HepG2 (cell line): ENCODE data around the gene SHISA5.

Experiments
- NFYB ChIP-seq: sonication (generic); formaldehyde crosslinking; IDR thresholded peaks from 2 replicates; pipeline ENCODE4 v1.4.0; 2020; ENCODE audit warnings: missing genetic modification reagents
- NPAS2 ChIP-seq: sonication (generic); formaldehyde crosslinking; IDR thresholded peaks from 2 replicates; pipeline ENCODE4 v1.8.0; 2022; ENCODE audit warnings: mild to moderate bottlenecking, missing genetic modification reagents, borderline replicate concordance
- POLR2A ChIP-seq, 2 experiments: IDR thresholded peaks; 2 replicates each; pipeline ENCODE4 v1.6.1; 2011; ENCODE audit warnings: low read depth in 2 of 2, low read length in 2 of 2, mild to moderate bottlenecking in 1 of 2, moderate library complexity in 1 of 2; ENCODE audit not compliant: insufficient read depth in 1 of 2
- ZFP36L1 ChIP-seq: sonication (generic); formaldehyde crosslinking; IDR thresholded peaks from 2 replicates; pipeline ENCODE4 v1.8.0; 2022; ENCODE audit warnings: mild to moderate bottlenecking, missing genetic modification reagents, moderate library complexity
- ZNF263 ChIP-seq: sonication (generic); formaldehyde crosslinking; IDR thresholded peaks from 2 replicates; pipeline ENCODE4 v1.4.0; 2020; ENCODE audit warnings: missing genetic modification reagents
- ZNF383 ChIP-seq: sonication (generic); formaldehyde crosslinking; IDR thresholded peaks from 2 replicates; pipeline ENCODE4 v1.4.0; 2020; ENCODE audit warnings: missing genetic modification reagents, mild to moderate bottlenecking, borderline replicate concordance
- ZNF501 ChIP-seq: sonication (generic); formaldehyde crosslinking; IDR thresholded peaks from 2 replicates; pipeline ENCODE4 v1.5.1; 2020; ENCODE audit warnings: mild to moderate bottlenecking, moderate library complexity, missing genetic modification reagents

- TF ChIP-seq ZNF383 (CRISPR knock-in tag) (no peak), ZFP36L1 (CRISPR knock-in tag) (no peak), NPAS2 (CRISPR knock-in tag) (no peak), NFYB (CRISPR knock-in tag) (no peak), ZNF263 (CRISPR knock-in tag) (no peak), ZNF501 (no peak), POLR2A (IDR thresholded peaks at IDR 0.05; ENCODE audit: insufficient read depth in 1 of 2, low read depth in 2 of 2, low read length in 2 of 2) (no peak)
Measured at GRCh38 chr3:48532977-48533337, 29.0 kb upstream of the SHISA5 start.
